ENCODE data around the gene PPP2CA. TPM values are rescaled to one million over a fixed set of nuclear protein-coding genes. Genes with fewer than 3 reads are reported as not detected.
"Not testable (repeated sequence)": the region's sequence is repeated elsewhere in the genome, so short reads cannot be mapped to it uniquely, and the experiment has no call there.

Gene PPP2CA
- 100 to 1,000 TPM in 11 of 12 donors, not detected in 1; 111 to 148 (median 124) TPM for polyA plus RNA-seq (ENCODE audit: insufficient read length in 12 of 12)
- long read RNA-seq, donor 1, full-length matches to known transcripts, result 41 of 68 reads
- long read RNA-seq, donor 1, partial matches to known transcripts, result 27 of 68 reads
- long read RNA-seq, donor 1, other reads (novel, unspliced or antisense), result 0 of 68 reads
- long read RNA-seq, donor 2, full-length matches to known transcripts, result 69 of 84 reads
- long read RNA-seq, donor 2, partial matches to known transcripts, result 15 of 84 reads
- long read RNA-seq, donor 2, other reads (novel, unspliced or antisense), result 0 of 84 reads
- long read RNA-seq, donor 3, full-length matches to known transcripts, result 18 of 37 reads
- long read RNA-seq, donor 3, partial matches to known transcripts, result 19 of 37 reads
- long read RNA-seq, donor 3, other reads (novel, unspliced or antisense), result 0 of 37 reads
- long read RNA-seq, donor 4, full-length matches to known transcripts, result 18 of 36 reads
- long read RNA-seq, donor 4, partial matches to known transcripts, result 18 of 36 reads
- long read RNA-seq, donor 4, other reads (novel, unspliced or antisense), result 0 of 36 reads
- long read RNA-seq, donor 5, full-length matches to known transcripts, result 57 of 74 reads
- long read RNA-seq, donor 5, partial matches to known transcripts, result 17 of 74 reads
- long read RNA-seq, donor 5, other reads (novel, unspliced or antisense), result 0 of 74 reads
- long read RNA-seq, donor 6, full-length matches to known transcripts, result 36 of 49 reads
- long read RNA-seq, donor 6, partial matches to known transcripts, result 13 of 49 reads
- long read RNA-seq, donor 6, other reads (novel, unspliced or antisense), result 0 of 49 reads
- long read RNA-seq, donor 7, full-length matches to known transcripts, result 25 of 33 reads
- long read RNA-seq, donor 7, partial matches to known transcripts, result 8 of 33 reads
- long read RNA-seq, donor 7, other reads (novel, unspliced or antisense), result 0 of 33 reads
- long read RNA-seq, donor 8, full-length matches to known transcripts, result 55 of 81 reads
- long read RNA-seq, donor 8, partial matches to known transcripts, result 26 of 81 reads
- long read RNA-seq, donor 8, other reads (novel, unspliced or antisense), result 0 of 81 reads
- long read RNA-seq, donor 9, full-length matches to known transcripts, result 37 of 55 reads
- long read RNA-seq, donor 9, partial matches to known transcripts, result 18 of 55 reads
- long read RNA-seq, donor 9, other reads (novel, unspliced or antisense), result 0 of 55 reads
- long read RNA-seq, donor 10, full-length matches to known transcripts, result 52 of 70 reads
- long read RNA-seq, donor 10, partial matches to known transcripts, result 18 of 70 reads
- long read RNA-seq, donor 10, other reads (novel, unspliced or antisense), result 0 of 70 reads
- long read RNA-seq, donor 11, full-length matches to known transcripts, result 61 of 96 reads
- long read RNA-seq, donor 11, partial matches to known transcripts, result 35 of 96 reads
- long read RNA-seq, donor 11, other reads (novel, unspliced or antisense), result 0 of 96 reads

GRCh38 chr5:134225780-134226440 lies at the start of gene PPP2CA:
PPP2CA (minus strand) TSS chr5:134226073; CDS start chr5:134225861, 212 bp downstream.
- DNase-seq, result peak; percentile 100

GRCh38 chr5:134273642-134274395 lies 47.9 kb upstream of the PPP2CA start:
- no peak for DNase-seq

- no peak for DNase-seq
These were observed 45.2 kb upstream of the PPP2CA start for GRCh38 chr5:134271059-134271458.

- no peak for DNase-seq
These were observed 43.0 kb upstream of the PPP2CA start for GRCh38 chr5:134268919-134269318.

- DNase-seq, result no peak
These were observed 42.2 kb upstream of the PPP2CA start for GRCh38 chr5:134268019-134268601.

GRCh38 chr5:134267366-134268018 lies 41.6 kb upstream of the PPP2CA start:
- no peak for DNase-seq

- no peak for DNase-seq
These were observed 37.9 kb upstream of the PPP2CA start for GRCh38 chr5:134263801-134264200.

- not testable (repeated sequence) for DNase-seq
These were observed 36.8 kb upstream of the PPP2CA start for GRCh38 chr5:134262629-134263028.

- DNase-seq, result no peak
These were observed 33.0 kb upstream of the PPP2CA start for GRCh38 chr5:134258896-134259295.

- DNase-seq, result no peak
These were observed 31.3 kb upstream of the PPP2CA start for GRCh38 chr5:134257176-134257575.

- DNase-seq, result no peak
These were observed 29.7 kb upstream of the PPP2CA start for GRCh38 chr5:134255418-134256150.

- not testable (repeated sequence) for DNase-seq
These were observed 27.7 kb upstream of the PPP2CA start for GRCh38 chr5:134253368-134254153.

GRCh38 chr5:134252671-134253070 lies 26.8 kb upstream of the PPP2CA start:
- DNase-seq, result no peak

GRCh38 chr5:134250949-134251348 lies 25.1 kb upstream of the PPP2CA start:
- no peak for DNase-seq

- no peak for DNase-seq
These were observed 23.9 kb upstream of the PPP2CA start for GRCh38 chr5:134249469-134250379.

- DNase-seq, result no peak
These were observed 22.4 kb upstream of the PPP2CA start for GRCh38 chr5:134248256-134248655.

Data from muscle of arm (tissue), 14 donors.